ENCODE results near the gene NFS1. TPM values are rescaled to one million over a fixed set of nuclear protein-coding genes. Genes with fewer than 3 reads are reported as not detected.

Gene NFS1
- total and polyA plus RNA-seq, 2 of the 8 experiments (the other 6 are each of a cell fraction or from before 2014, with no cell fraction given): 26.1 to 38.8 TPM

DNA sequence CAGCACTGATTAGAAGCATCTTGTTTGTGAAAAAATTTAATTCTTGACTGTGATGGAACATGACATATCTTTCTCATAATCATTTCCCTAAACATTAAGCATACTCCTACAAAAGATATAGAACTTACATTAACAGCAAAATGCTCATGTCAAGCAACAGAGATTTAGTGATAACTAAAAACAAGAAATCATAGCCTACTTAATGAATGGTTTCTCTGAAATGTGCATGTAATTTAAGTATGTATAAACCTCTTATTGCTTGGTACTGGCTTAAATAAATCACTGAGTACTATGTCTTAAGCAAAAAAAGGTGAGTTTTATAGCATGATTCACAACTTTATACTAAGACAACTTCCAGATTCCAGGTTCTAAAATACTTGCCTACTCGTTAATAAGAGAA lies 9.3 kb upstream of the NFS1 start:
- Histone ChIP-seq H2AFZ (ENCODE audit: low read length) (no peak overlapping the region), H2BK12ac (ENCODE audit: low read depth, low read length) (no peak overlapping the region), H2BK120ac (replicated peaks; ENCODE audit: low read depth, low read length) (no peak overlapping the region), H3K27me3 (replicated peaks in 1 of 4; ENCODE audit: control insufficient read depth in 3 of 4, extremely low read depth in 1 of 4, insufficient read depth in 3 of 4, low read length in 3 of 4) (no peaks in the 10 kb centered on the region), H4K5ac (ENCODE audit: insufficient read length, low read depth, low read length) (no peak overlapping the region), H2BK15ac (ENCODE audit: low read length) (no peak overlapping the region), H4K91ac (replicated peaks; ENCODE audit: insufficient read length, low read length) (no peak overlapping the region), H2AK5ac (ENCODE audit: low read depth, low read length) (no peak overlapping the region), H3K9me3 (ENCODE audit: insufficient read depth in 2 of 2, low read depth in 1 of 2, low read length in 1 of 2) (no peaks in the 10 kb centered on the region), H3K36me3 (ENCODE audit: control insufficient read depth in 2 of 4, insufficient read depth in 4 of 4, low read length in 3 of 4) (peaks cover 23 to 99% (median 73%) of the 10 kb centered on the region in 4 experiments), H3K9ac (replicated peaks in 1 of 4; ENCODE audit: extremely low read depth in 1 of 4, low read depth in 3 of 4, low read length in 3 of 4) (no peak overlapping the region), H3K56ac (replicated peaks; ENCODE audit: insufficient read length, low read depth, low read length) (no peak overlapping the region), H3K4ac (replicated peaks; ENCODE audit: insufficient read length, low read depth, low read length) (no peak overlapping the region), H3K14ac (ENCODE audit: insufficient read length) (no peak overlapping the region), H3K23me2 (ENCODE audit: low read depth, low read length) (no peaks in the 10 kb centered on the region), H3K79me1 (ENCODE audit: low read depth, low read length) (no peaks in the 10 kb centered on the region), H3K18ac (ENCODE audit: extremely low read depth, low read length) (no peak overlapping the region), H2BK20ac (ENCODE audit: low read length) (no peak overlapping the region), H3K79me2 (ENCODE audit: control insufficient read depth in 1 of 2, insufficient read depth in 2 of 2, low read length in 2 of 2) (peaks cover 0 to 34% of the 10 kb centered on the region in 2 experiments; a peak in 2 of 4 replicates), H3K27ac (ENCODE audit: low read depth, low read length) (no peak overlapping the region), H2BK5ac (ENCODE audit: low read depth, low read length) (no peak overlapping the region), H3K4me2 (ENCODE audit: insufficient read depth in 1 of 2, low read depth in 2 of 2, low read length in 2 of 2) (no peak overlapping the region), H3K23ac (ENCODE audit: insufficient read length) (no peak overlapping the region), H4K20me1 (replicated peaks in 1 of 2; ENCODE audit: control insufficient read depth in 1 of 2, insufficient read depth in 2 of 2, low read length in 2 of 2) (peaks cover 6 to 8% of the 10 kb centered on the region in 2 experiments), H4K8ac (ENCODE audit: extremely low read depth, insufficient read depth, low read length) (no peak overlapping the region), H3K4me1 (replicated peaks in 1 of 4; ENCODE audit: control insufficient read depth in 3 of 4, insufficient read depth in 4 of 4, low read length in 3 of 4) (no peaks in the 10 kb centered on the region), H3K4me3 (ENCODE audit: extremely low read depth in 1 of 4, insufficient read depth in 2 of 4, low read depth in 3 of 4, low read length in 4 of 4) (no peak overlapping the region)
- FAIRE-seq (no peak), DNase-seq (ENCODE audit: low read depth in 1 of 2, low spot score in 2 of 2) (no peak)
- WGBS, 2 experiments (ENCODE audit: extremely low coverage in 1 of 2, insufficient coverage in 1 of 2, insufficient read length in 1 of 2, insufficient replicate concordance in 2 of 2, low coverage in 1 of 2, low lambda C conversion rate in 2 of 2, missing lambda C conversion rate in 1 of 2): 97% methylated on average over 1 of the region's 1 CpG; no CpG with 5 or more reads in 1 of the 2 experiments
- ChIA-PET CTCF (ENCODE audit: partially characterized antibody) (interaction anchor here (2.0 kb wide), 1 partner anchor 8 kb away, joined by 6 read pairs; no protein-coding TSS in a partner anchor), POLR2A (ENCODE audit: partially characterized antibody) (interaction anchor here (40.1 to 45.3 kb wide), 2 partner anchors 9 to 22 kb away, joined by 2341 read pairs; partner anchors contain the start of genes NFS1, RBM39 and ROMO1)
- TF ChIP-seq SIN3A (conservative IDR thresholded peaks at IDR 0.05 in 1 of 2, IDR thresholded peaks at IDR 0.05 in 1 of 2; ENCODE audit: low read depth in 1 of 2, low read length in 2 of 2) (no peak), TBP (IDR thresholded peaks at IDR 0.05; ENCODE audit: low read depth, low read length) (no peak), RAD21 (IDR thresholded peaks at IDR 0.05 in 1 of 2, conservative IDR thresholded peaks at IDR 0.05 in 1 of 2; ENCODE audit: low read depth in 2 of 2, low read length in 2 of 2) (no peak), CBX8 (IDR thresholded peaks at IDR 0.05; ENCODE audit: borderline replicate concordance, low read depth, low read length) (no peak), SAP30 (IDR thresholded peaks at IDR 0.05; ENCODE audit: insufficient read depth, insufficient replicate concordance, low read length) (no peak)
